Measurements from ENCODE around the gene TSPAN4. TPM values are rescaled to one million over a fixed set of nuclear protein-coding genes. Genes with fewer than 3 reads are reported as not detected.

The TSPAN4 gene
- total and polyA plus RNA-seq, 9 of the 15 experiments (the other 6 are each of a cell fraction or from before 2014, with no cell fraction given) = 0.07 to 31.0 (median 15.7) TPM

- TF ChIP-seq PTRF (tag; IDR thresholded peaks at IDR 0.05) = no peak
- peak; percentile 93 for TF ChIP-seq ETS1 (conservative IDR thresholded peaks at IDR 0.05; ENCODE audit: control insufficient read depth, low read depth, low read length)
- no peak for TF ChIP-seq MTA2 (IDR thresholded peaks at IDR 0.05; ENCODE audit: low read depth)
- TF ChIP-seq NELFE (IDR thresholded peaks at IDR 0.05; ENCODE audit: insufficient read depth, insufficient read length) = no peak
- peak; percentile 71 for TF ChIP-seq EGR1 (conservative IDR thresholded peaks at IDR 0.05)
- TF ChIP-seq MEIS2 (IDR thresholded peaks at IDR 0.05; ENCODE audit: partially characterized antibody) = peak; percentile 88
- TF ChIP-seq C11orf30 (IDR thresholded peaks at IDR 0.05; ENCODE audit: low read depth) = peak; percentile 55; the same call in 1 of the 2 replicates
- peak; percentile 96 for TF ChIP-seq POLR2H (tag; IDR thresholded peaks at IDR 0.05; ENCODE audit: low read depth)
- peak; percentile 91 to 99; a peak in 3 of 4 replicates for TF ChIP-seq SIN3A (IDR thresholded peaks at IDR 0.05; ENCODE audit: borderline replicate concordance in 2 of 2, control insufficient read depth in 1 of 2, low read depth in 2 of 2, low read length in 2 of 2)
- TF ChIP-seq ELF1 (tag; IDR thresholded peaks at IDR 0.05) = no peak
- peak; percentile 92 for TF ChIP-seq ZBTB9 (CRISPR knock-in tag; IDR thresholded peaks at IDR 0.05)
- no peak for TF ChIP-seq ZNF586 (CRISPR knock-in tag; conservative IDR thresholded peaks at IDR 0.05)
- TF ChIP-seq AFF1 (IDR thresholded peaks at IDR 0.05; ENCODE audit: low read depth in 1 of 2, partially characterized antibody in 2 of 2) = no peak
- TF ChIP-seq SREBF1 (IDR thresholded peaks at IDR 0.05; ENCODE audit: borderline replicate concordance, low read depth, low read length) = 0 out of 2 replicates have a peak, but pooled peaks have one; percentile 58
- peak; percentile 70 for TF ChIP-seq FOXM1 (IDR thresholded peaks at IDR 0.05; ENCODE audit: low read depth)
- TF ChIP-seq FOXM1 (CRISPR knock-in tag; IDR thresholded peaks at IDR 0.05; ENCODE audit: low read depth) = 0 out of 2 replicates have a peak, but pooled peaks have one; percentile 26
- TF ChIP-seq CTCF (IDR thresholded peaks at IDR 0.05 in 2 of 3, conservative IDR thresholded peaks at IDR 0.05 in 1 of 3; ENCODE audit: insufficient read depth in 2 of 3, low read depth in 1 of 3, low read length in 3 of 3) = 0 out of 6 replicates have a peak, but pooled peaks of 1 of the 3 experiments have one; percentile 14
- TF ChIP-seq POLR3A (IDR thresholded peaks at IDR 0.05; ENCODE audit: borderline replicate concordance, extremely low read depth, insufficient read depth, insufficient read length) = no peak
- TF ChIP-seq CBFA2T3 (IDR thresholded peaks at IDR 0.05) = no peak
These were observed at the start of gene TSPAN4, which contains the start of gene POLR2L (continued) for GRCh38 chr11:842370-843002.

Data from K562 (cell line).